Effector CD8-positive, alpha-beta T cell (primary cell): Measurements from ENCODE around the gene EFTUD2.
"Not testable (repeated sequence)": the region's sequence is repeated elsewhere in the genome, so short reads cannot be mapped to it uniquely, and the experiment has no call there.

Source experiments
- DNase-seq: peaks from one replicate; lab custom pipeline; 2025; lab: John Stamatoyannopoulos, UW

EFTUD2 gene

DNA sequence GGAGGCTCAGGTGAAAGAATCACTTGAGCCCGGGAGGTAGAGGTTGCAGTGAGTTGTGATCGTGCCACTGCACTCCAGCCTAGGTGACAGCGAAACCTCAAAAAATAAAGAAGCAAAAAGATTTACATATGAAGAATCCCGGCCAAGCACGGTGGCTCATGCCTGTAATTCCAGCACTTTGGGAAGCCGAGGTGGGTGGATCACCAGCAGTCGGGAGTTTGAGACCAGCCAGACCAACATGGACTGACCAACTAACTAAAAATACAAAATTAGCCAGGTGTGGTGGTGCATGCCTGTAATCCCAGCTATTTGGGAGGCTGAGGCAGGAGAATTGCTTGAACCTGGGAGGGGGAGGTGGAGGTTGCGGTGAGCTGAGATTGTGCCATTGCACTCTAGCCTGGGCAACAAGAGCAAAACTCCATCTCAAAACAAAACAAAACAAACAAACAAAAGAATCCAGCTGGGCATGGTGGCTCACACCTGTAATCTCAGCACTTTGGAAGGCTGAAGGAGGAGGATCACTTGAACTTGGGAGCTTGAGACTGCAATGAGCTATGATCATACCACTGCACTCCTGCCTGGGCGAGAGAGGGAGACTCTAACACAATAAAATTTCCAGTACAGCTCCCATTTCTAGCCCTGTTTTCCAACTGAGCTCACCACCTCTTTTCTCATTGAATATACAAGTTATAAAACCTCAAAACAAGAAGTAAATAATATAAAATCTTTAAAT lies 90.4 kb downstream of the EFTUD2 start:
- DNase-seq: not testable (repeated sequence)

- DNase-seq: no peak
Measured at GRCh38 chr17:44808156-44808555, 91.1 kb downstream of the EFTUD2 start.

- DNase-seq: no peak
Measured at GRCh38 chr17:44807817-44808155, 91.5 kb downstream of the EFTUD2 start.

DNA sequence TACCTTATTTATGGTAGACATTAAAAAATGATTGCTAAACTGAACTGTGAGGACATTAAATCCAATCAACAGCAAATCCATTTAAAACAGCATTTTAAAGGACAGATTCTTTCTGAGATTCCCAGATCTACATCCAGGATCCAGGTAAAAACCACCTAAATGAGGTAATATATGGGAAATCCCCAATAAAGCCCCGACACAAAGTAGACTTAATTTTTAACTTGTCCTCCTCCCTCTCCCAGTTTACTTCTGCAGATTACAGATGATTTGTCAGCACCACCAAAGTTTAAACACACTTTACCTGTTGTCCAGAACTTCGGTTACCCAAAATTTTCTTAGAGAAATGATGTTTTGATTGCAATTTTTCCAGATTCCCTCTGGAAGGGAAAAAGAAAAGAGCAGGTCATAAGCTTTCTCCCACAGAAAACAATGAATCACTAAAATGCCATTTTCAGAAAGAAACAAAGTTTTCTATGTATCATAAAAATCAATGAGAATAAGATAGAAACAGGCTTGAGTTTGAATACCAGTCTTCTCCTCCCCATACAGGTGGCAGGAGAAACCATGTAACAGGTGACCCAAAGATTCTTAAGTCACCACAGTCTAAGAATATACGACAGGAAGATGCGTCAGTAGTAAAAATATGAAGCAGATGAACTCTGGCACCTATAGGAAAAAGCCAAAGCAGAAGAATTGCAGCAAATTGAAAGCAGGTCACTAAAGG lies 92.0 kb downstream of the EFTUD2 start:
- DNase-seq: no peak

DNA sequence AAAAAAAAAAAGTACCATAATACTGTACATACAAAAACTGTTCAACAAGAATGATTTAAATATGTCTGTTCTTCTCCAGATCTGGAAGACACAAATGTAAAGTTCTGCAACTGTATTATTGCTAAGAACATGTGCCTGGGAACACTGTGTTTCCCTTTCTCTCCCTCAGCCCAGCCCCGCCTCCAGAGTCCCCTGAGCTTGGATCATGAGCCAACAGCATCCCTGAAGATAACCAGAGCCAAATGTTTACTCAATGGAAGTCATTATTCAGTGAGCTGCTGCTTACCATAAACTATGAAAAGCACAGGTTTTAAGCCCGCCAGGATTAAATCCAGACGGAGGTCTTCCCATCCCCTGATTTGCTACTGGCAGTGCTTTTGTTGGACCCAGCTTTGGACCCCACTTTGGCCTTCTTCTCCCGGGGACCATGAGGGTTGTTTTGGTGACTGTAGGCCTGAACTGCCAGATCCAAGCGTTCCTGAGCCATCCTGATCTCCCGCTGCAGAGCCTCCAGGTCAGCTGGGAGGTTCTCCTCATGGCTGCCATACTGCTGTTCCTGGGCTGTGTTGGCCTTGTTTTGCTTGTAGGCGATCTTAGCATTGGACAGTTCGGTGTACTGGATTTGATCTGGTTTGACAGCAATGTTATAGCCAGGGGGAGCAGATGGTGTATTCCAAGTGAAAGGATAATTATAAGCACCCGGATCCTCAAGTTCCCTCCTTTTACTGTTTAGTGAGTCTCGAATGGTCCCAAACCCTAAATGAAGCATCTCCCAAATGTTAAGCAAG lies 94.7 kb downstream of the EFTUD2 start:
- DNase-seq: no peak

- DNase-seq: no peak
Measured at GRCh38 chr17:44801880-44802279, 97.4 kb downstream of the EFTUD2 start.
